AG04450 (cell line): ENCODE data around the gene TSHZ2. TPM values are rescaled to one million over a fixed set of nuclear protein-coding genes. Genes with fewer than 3 reads are reported as not detected.

Experiments used
- CTCF ChIA-PET: fragments of 300-600, 350-600 bp; formaldehyde crosslinking; extraction: SDS; loops from one replicate; lab custom pipeline; 2022; ENCODE audit warnings: antibody characterized with exemption, inconsistent platforms; lab: Charles Lee
- POLR2A ChIA-PET: fragments of 350-600 bp; formaldehyde crosslinking; extraction: SDS; loops from one replicate; lab custom pipeline; 2021; ENCODE audit warnings: antibody characterized with exemption, inconsistent platforms; lab: Yijun Ruan, JAX
- DNase-seq: peaks from one replicate; pipeline ENCODE4 v3.0.0-alpha.2; 2011; ENCODE audit warnings: low read depth, low spot score
- H3K27ac ChIP-seq: one replicate; pipeline ENCODE4 v1.5.1; 2012; ENCODE audit warnings: low read depth, low read length, control low read depth
- H3K27me3 ChIP-seq: one replicate; pipeline ENCODE4 v1.6.0; 2012; ENCODE audit warnings: low read length; ENCODE audit not compliant: control insufficient read depth, insufficient read depth
- H3K4me3 ChIP-seq: 2 replicates; pipeline ENCODE4 v1.5.1; 2011; ENCODE audit warnings: mild to moderate bottlenecking, low read depth, low read length, control low read depth
- H3K9me3 ChIP-seq: 2 replicates; pipeline ENCODE4 v1.5.1; 2012; ENCODE audit warnings: low read length; ENCODE audit not compliant: control insufficient read depth, insufficient read depth
- polyA plus RNA-seq: library from polyadenylated mRNA; depleted of rRNA; stranded (reverse); fragments of >200 nt; gene quantifications from 2 replicates; pipeline ENCODE4 v1.2.3, GENCODE V29; 2011
- TF ChIP-seq, protein P1 (sequence below): IDR thresholded peaks from 2 replicates; pipeline ENCODE4 v1.5.1; 2011; ENCODE audit warnings: low read depth, low read length, control low read depth, inconsistent platforms

The TSHZ2 gene
- polyA plus RNA-seq, 1 experiment = not detected

DNA sequence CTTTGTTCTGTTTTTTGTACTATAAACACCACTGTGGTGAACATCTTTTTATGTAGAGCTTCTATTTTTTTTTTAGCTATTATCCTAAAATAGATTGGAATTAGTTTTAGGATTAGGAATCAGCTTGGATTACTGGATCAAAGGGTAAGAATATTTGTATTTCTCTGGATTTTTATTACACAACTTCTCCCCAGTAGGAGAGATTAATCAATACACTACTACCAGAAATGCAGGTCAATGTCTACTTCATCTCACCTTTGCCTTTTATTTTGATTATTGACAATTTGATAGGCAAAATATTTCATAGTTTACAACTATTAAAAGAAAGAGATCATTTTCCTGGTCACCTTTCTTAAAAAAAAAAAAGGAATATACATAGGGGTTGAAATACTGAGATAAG is 191.9 kb downstream of the TSHZ2 start:
- Histone ChIP-seq H3K27me3 (no peaks in the 10 kb centered on the region), H3K27ac (no peak overlapping the region), H3K9me3 (no peaks in the 10 kb centered on the region), H3K4me3 (no peak overlapping the region)
- ChIA-PET CTCF (interaction anchor here (1.0 kb wide), 1 partner anchor 898 kb away, joined by 3 read pairs; no protein-coding TSS in a partner anchor), POLR2A (no interaction called here)
- no peak for DNase-seq
- TF ChIP-seq, protein P1, sequence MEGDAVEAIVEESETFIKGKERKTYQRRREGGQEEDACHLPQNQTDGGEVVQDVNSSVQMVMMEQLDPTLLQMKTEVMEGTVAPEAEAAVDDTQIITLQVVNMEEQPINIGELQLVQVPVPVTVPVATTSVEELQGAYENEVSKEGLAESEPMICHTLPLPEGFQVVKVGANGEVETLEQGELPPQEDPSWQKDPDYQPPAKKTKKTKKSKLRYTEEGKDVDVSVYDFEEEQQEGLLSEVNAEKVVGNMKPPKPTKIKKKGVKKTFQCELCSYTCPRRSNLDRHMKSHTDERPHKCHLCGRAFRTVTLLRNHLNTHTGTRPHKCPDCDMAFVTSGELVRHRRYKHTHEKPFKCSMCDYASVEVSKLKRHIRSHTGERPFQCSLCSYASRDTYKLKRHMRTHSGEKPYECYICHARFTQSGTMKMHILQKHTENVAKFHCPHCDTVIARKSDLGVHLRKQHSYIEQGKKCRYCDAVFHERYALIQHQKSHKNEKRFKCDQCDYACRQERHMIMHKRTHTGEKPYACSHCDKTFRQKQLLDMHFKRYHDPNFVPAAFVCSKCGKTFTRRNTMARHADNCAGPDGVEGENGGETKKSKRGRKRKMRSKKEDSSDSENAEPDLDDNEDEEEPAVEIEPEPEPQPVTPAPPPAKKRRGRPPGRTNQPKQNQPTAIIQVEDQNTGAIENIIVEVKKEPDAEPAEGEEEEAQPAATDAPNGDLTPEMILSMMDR = no peak

DNA sequence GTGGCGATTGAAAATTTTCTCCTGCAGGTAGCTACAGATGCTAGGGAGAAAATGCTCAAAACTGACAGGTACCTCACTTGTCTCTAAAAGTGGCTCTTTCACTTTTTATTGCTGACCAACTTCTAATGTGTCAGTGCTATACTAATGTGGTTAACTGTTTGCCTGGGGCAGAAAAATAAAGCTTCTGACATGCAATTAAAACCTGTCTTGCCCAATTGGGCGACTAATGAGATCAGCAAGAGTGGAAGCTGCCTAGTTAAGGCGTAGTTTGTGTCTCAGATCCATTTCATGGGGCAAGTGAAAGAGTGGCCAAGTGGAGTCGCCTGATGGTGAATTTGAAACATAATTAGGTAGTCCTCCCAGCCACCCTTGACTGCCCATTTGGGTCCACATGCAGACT is 193.3 kb downstream of the TSHZ2 start:
- no peaks in the 10 kb centered on the region for H3K9me3 ChIP-seq
- no peak for DNase-seq
- CTCF ChIA-PET = interaction anchor here (1.3 kb wide), 1 partner anchor 8 kb away, joined by 5 read pairs; no protein-coding TSS in a partner anchor

GRCh38 chr20:53168491-53168890 is 196.3 kb downstream of the TSHZ2 start:
- ChIA-PET POLR2A (no interaction called here), CTCF (no interaction called here)
- Histone ChIP-seq H3K27ac (no peak overlapping the region), H3K27me3 (no peaks in the 10 kb centered on the region), H3K4me3 (no peak overlapping the region), H3K9me3 (no peaks in the 10 kb centered on the region)
- TF ChIP-seq, protein P1 = no peak
- no peak for DNase-seq

More for the DNA sequence above, 193.3 kb downstream of the TSHZ2 start:
- Histone ChIP-seq H3K4me3 (no peak overlapping the region), H3K27ac (no peak overlapping the region), H3K27me3 (no peaks in the 10 kb centered on the region)
- POLR2A ChIA-PET = no interaction called here
- TF ChIP-seq, protein P1 = no peak

DNA sequence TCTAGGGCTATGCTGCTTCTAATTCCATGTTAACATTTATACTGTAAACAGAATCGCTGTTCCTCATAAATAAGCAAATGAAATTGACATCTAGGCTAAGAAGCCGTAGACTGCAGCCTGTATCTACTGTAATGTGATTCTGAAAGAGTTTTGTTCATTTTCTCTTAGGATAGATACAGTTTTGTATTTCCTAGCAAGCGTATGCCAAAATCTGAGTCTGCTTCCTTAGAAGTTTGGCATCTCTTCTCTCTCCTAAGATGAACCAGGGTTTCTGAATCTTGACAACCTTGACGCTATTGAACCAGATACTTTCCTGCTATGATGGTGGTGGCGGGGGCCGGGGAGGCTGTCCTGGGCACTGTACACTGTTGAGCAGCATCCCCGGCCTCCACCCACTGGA is 198.0 kb downstream of the TSHZ2 start:
- ChIA-PET CTCF (no interaction called here), POLR2A (interaction anchor here (0.6 kb wide), 1 partner anchor 1462 kb away, joined by 3 read pairs; no protein-coding TSS in a partner anchor)
- H3K4me3 ChIP-seq = no peak overlapping the region
- no peaks in the 10 kb centered on the region for H3K27me3 ChIP-seq
- TF ChIP-seq, protein P1 = no peak
- DNase-seq = no peak
- no peaks in the 10 kb centered on the region for H3K9me3 ChIP-seq
- no peak overlapping the region for H3K27ac ChIP-seq

DNA sequence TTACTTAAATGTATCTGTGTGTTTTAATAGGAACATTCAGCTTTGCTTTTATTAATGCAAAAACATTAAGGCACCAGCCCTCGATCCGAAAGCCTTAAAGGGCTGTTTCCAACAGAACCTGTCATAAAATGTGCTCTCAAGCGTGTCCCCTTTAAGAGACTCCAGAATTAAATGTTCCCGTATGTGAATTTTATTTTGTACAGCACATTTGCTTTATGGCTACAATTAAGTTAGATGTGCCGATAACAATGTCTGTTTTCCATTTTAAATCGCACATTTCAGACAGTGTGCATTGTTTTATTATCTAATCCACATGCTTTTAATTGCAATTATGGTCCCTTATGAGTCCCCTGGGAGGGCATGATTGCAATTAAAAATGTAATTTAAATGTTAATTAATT is 198.9 kb downstream of the TSHZ2 start:
- no peak for DNase-seq
- Histone ChIP-seq H3K27me3 (no peaks in the 10 kb centered on the region), H3K9me3 (no peaks in the 10 kb centered on the region), H3K4me3 (no peak overlapping the region), H3K27ac (no peak overlapping the region)
- POLR2A ChIA-PET = no interaction called here
- CTCF ChIA-PET = interaction anchor here (1.9 kb wide), 1 partner anchor 377 kb away, joined by 6 read pairs; no protein-coding TSS in a partner anchor
- TF ChIP-seq, protein P1 = no peak
